H1 (cell line): ENCODE results near the gene LIPF. TPM values are rescaled to one million over a fixed set of nuclear protein-coding genes. Genes with fewer than 3 reads are reported as not detected.

Source experiments
- CTCF ChIA-PET: fragments of 300-600 bp; sonication (Branson Sonifier 250); formaldehyde crosslinking; loops from one replicate; lab custom pipeline; 2021; ENCODE audit not compliant: partially characterized antibody; lab: Charles Lee
- POLR2A ChIA-PET: fragments of 300-600 bp; sonication (Branson Sonifier 250); formaldehyde crosslinking; loops from one replicate; lab custom pipeline; 2021; ENCODE audit warnings: inconsistent platforms; ENCODE audit not compliant: partially characterized antibody; lab: Charles Lee
- DNase-seq, 2 experiments: peaks; one replicate each; pipeline versions ENCODE4 v3.0.0 to v3.0.0-alpha.2; 2010 to 2022; ENCODE audit warnings: low spot score in 2 of 2, low read depth in 1 of 2, mixed read lengths in 1 of 2
- FAIRE-seq: peaks from 2 replicates; lab custom pipeline; 2011; peaks lifted over from hg19 to GRCh38; lab: Jason Lieb, UNC
- H2AFZ ChIP-seq: 2 replicates; pipeline ENCODE4 v1.8.1; 2012; ENCODE audit warnings: low read length, inconsistent platforms
- H2AK5ac ChIP-seq: 2 replicates; pipeline ENCODE4 v1.6.1; 2013; ENCODE audit warnings: low read depth, low read length
- H2BK120ac ChIP-seq: replicated peaks from 2 replicates; pipeline ENCODE3; 2013; ENCODE audit warnings: low read depth, low read length, inconsistent platforms
- H2BK12ac ChIP-seq: 2 replicates; pipeline ENCODE4 v1.6.1; 2013; ENCODE audit warnings: low read depth, low read length
- H2BK15ac ChIP-seq: 2 replicates; pipeline ENCODE4 v1.6.1; 2013; ENCODE audit warnings: low read length
- H2BK20ac ChIP-seq: 2 replicates; pipeline ENCODE4 v1.6.1; 2013; ENCODE audit warnings: low read length
- H2BK5ac ChIP-seq: 2 replicates; pipeline ENCODE4 v1.6.1; 2013; ENCODE audit warnings: low read depth, low read length
- H3K14ac ChIP-seq: 2 replicates; pipeline ENCODE4 v1.6.1; 2013; ENCODE audit warnings: inconsistent platforms; ENCODE audit not compliant: insufficient read length
- H3K18ac ChIP-seq: 2 replicates; pipeline ENCODE4 v1.6.1; 2013; ENCODE audit warnings: low read length; ENCODE audit errors: extremely low read depth
- H3K23ac ChIP-seq: 2 replicates; pipeline ENCODE4 v1.6.1; 2013; ENCODE audit warnings: inconsistent platforms; ENCODE audit not compliant: insufficient read length
- H3K23me2 ChIP-seq: 2 replicates; pipeline ENCODE4 v1.6.1; 2013; ENCODE audit warnings: low read depth, low read length
- H3K27ac ChIP-seq: 2 replicates; pipeline ENCODE4 v1.6.1; 2011; ENCODE audit warnings: low read depth, low read length, inconsistent platforms
- H3K27me3 ChIP-seq, 4 experiments: replicated peaks in 1 of 4; 1 replicate in 1 of 4; 2 replicates in 3 of 4; pipeline versions ENCODE4 v1.6.1 to v1.8.1; 2011 to 2013; ENCODE audit warnings: low read length in 3 of 4, mild to moderate bottlenecking in 3 of 4, inconsistent platforms in 2 of 4, mixed read lengths in 2 of 4, moderate library complexity in 1 of 4; ENCODE audit not compliant: control insufficient read depth in 3 of 4, insufficient read depth in 3 of 4; ENCODE audit errors: extremely low read depth in 1 of 4
- H3K36me3 ChIP-seq, 4 experiments: 2 replicates each; pipeline versions ENCODE4 v1.6.1 to v1.8.1; 2011 to 2013; ENCODE audit warnings: mild to moderate bottlenecking in 4 of 4, low read length in 3 of 4, moderate library complexity in 2 of 4, control low read depth in 1 of 4, inconsistent platforms in 1 of 4; ENCODE audit not compliant: insufficient read depth in 4 of 4, control insufficient read depth in 2 of 4
- H3K4ac ChIP-seq: replicated peaks from 2 replicates; pipeline ENCODE3; 2013; ENCODE audit warnings: low read length, low read depth, mixed read lengths, inconsistent platforms; ENCODE audit not compliant: insufficient read length
- H3K4me1 ChIP-seq, 4 experiments: replicated peaks in 1 of 4; 1 replicate in 1 of 4; 2 replicates in 3 of 4; pipeline versions ENCODE4 v1.6.1 to v1.8.1; 2011 to 2013; ENCODE audit warnings: low read length in 3 of 4, inconsistent platforms in 2 of 4, mixed read lengths in 1 of 4; ENCODE audit not compliant: insufficient read depth in 4 of 4, control insufficient read depth in 3 of 4
- H3K4me2 ChIP-seq, 2 experiments: 2 replicates each; pipeline versions ENCODE4 v1.6.1 to v1.8.1; 2011 to 2013; ENCODE audit warnings: low read depth in 2 of 2, low read length in 2 of 2, control low read depth in 1 of 2, inconsistent platforms in 1 of 2, mild to moderate bottlenecking in 1 of 2; ENCODE audit not compliant: insufficient read depth in 1 of 2
- H3K4me3 ChIP-seq, 4 experiments: fragments of 200-600, 300-600 bp in 1 of 4; sonication (generic), shearing (Covaris generic), sonication (Bioruptor Twin) in 1 of 4; 2 replicates each; pipeline versions ENCODE4 v1.5.1 to v1.8.1; 2011 to 2016; ENCODE audit warnings: low read length in 4 of 4, low read depth in 3 of 4, control low read depth in 2 of 4, inconsistent platforms in 2 of 4, mild to moderate bottlenecking in 2 of 4, mixed read lengths in 1 of 4, moderate library complexity in 1 of 4; ENCODE audit not compliant: insufficient read depth in 2 of 4; ENCODE audit errors: extremely low read depth in 1 of 4
- H3K56ac ChIP-seq: replicated peaks from 2 replicates; pipeline ENCODE3; 2013; ENCODE audit warnings: low read depth, mild to moderate bottlenecking, mixed read lengths, low read length, inconsistent platforms; ENCODE audit not compliant: insufficient read length
- H3K79me1 ChIP-seq: 2 replicates; pipeline ENCODE4 v1.6.1; 2013; ENCODE audit warnings: low read depth, low read length, control low read depth
- H3K79me2 ChIP-seq, 2 experiments: 2 replicates each; pipeline versions ENCODE4 v1.6.1 to v1.8.1; 2012 to 2013; ENCODE audit warnings: low read length in 2 of 2, mild to moderate bottlenecking in 2 of 2, inconsistent platforms in 1 of 2; ENCODE audit not compliant: insufficient read depth in 2 of 2, control insufficient read depth in 1 of 2
- H3K9ac ChIP-seq, 4 experiments: replicated peaks in 1 of 4; 1 replicate in 1 of 4; 2 replicates in 3 of 4; pipeline versions ENCODE4 v1.6.1 to v1.8.1; 2011 to 2013; ENCODE audit warnings: low read depth in 3 of 4, low read length in 3 of 4, control low read depth in 2 of 4, mild to moderate bottlenecking in 2 of 4, moderate library complexity in 2 of 4, inconsistent platforms in 1 of 4; ENCODE audit errors: extremely low read depth in 1 of 4
- H3K9me3 ChIP-seq, 2 experiments: 2 replicates each; pipeline versions ENCODE4 v1.6.1 to v1.8.1; 2012 to 2013; ENCODE audit warnings: mild to moderate bottlenecking in 2 of 2, moderate library complexity in 2 of 2, control low read depth in 1 of 2, inconsistent platforms in 1 of 2, low read depth in 1 of 2, low read length in 1 of 2, mixed read lengths in 1 of 2; ENCODE audit not compliant: insufficient read depth in 2 of 2
- H4K20me1 ChIP-seq, 2 experiments: replicated peaks in 1 of 2; 2 replicates each; pipeline versions ENCODE3 to v1.8.1; 2011 to 2013; ENCODE audit warnings: inconsistent platforms in 2 of 2, low read length in 2 of 2, mild to moderate bottlenecking in 1 of 2; ENCODE audit not compliant: insufficient read depth in 2 of 2, control insufficient read depth in 1 of 2
- H4K5ac ChIP-seq: 2 replicates; pipeline ENCODE4 v1.6.1; 2013; ENCODE audit warnings: low read length, low read depth, mixed read lengths, inconsistent platforms; ENCODE audit not compliant: insufficient read length
- H4K8ac ChIP-seq: 2 replicates; pipeline ENCODE4 v1.8.0; 2013; ENCODE audit warnings: mild to moderate bottlenecking, moderate library complexity, low read length, inconsistent platforms; ENCODE audit not compliant: insufficient read depth; ENCODE audit errors: extremely low read depth
- H4K91ac ChIP-seq: replicated peaks from 2 replicates; pipeline ENCODE3; 2013; ENCODE audit warnings: low read length, mixed read lengths, inconsistent platforms; ENCODE audit not compliant: insufficient read length
- JUND ChIP-seq: IDR thresholded peaks from 2 replicates; pipeline ENCODE4 v1.6.1; 2011; ENCODE audit warnings: mild to moderate bottlenecking, improper control_type of control experiment, low read length
- PHF8 ChIP-seq: fragments of 200-600 bp; sonication (generic); conservative IDR thresholded peaks from 2 replicates; pipeline ENCODE4 v1.7.1; 2012; ENCODE audit warnings: low read depth, mild to moderate bottlenecking, inconsistent platforms, low read length, moderate library complexity
- SP1 ChIP-seq: IDR thresholded peaks from 2 replicates; pipeline ENCODE4 v1.6.1; 2011; ENCODE audit warnings: low read depth, low read length
- TEAD4 ChIP-seq: IDR thresholded peaks from 2 replicates; pipeline ENCODE4 v1.6.1; 2012; ENCODE audit warnings: low read depth, low read length, inconsistent platforms, mixed read lengths
- WGBS, 2 experiments: shearing (Covaris generic) in 1 of 2; methylation state at CpG; one replicate each; pipeline versions ENCODE4 v1.1.6 to v1.1.7; 2013 to 2015; ENCODE audit warnings: low lambda C conversion rate in 2 of 2, mixed read lengths in 2 of 2, inconsistent platforms in 1 of 2, low coverage in 1 of 2, missing lambda C conversion rate in 1 of 2; ENCODE audit not compliant: insufficient replicate concordance in 2 of 2, insufficient coverage in 1 of 2, insufficient read length in 1 of 2; ENCODE audit errors: extremely low coverage in 1 of 2, missing lambda C conversion rate in 1 of 2; 5-methylcytosine and 5-hydroxymethylcytosine counted together
- polyA plus RNA-seq, 7 experiments: library from polyadenylated mRNA; depleted of rRNA in 3 of 7; stranded (reverse) in 5 of 7; unstranded in 2 of 7; fragments of >200 nt in 5 of 7; fragments of 200-250 nt in 2 of 7; gene quantifications; 1 replicate in 5 of 7; 2 replicates in 1 of 7; 4 replicates in 1 of 7; pipeline versions ENCODE4 v1.2.1 to v1.2.3, GENCODE V29; 2011 to 2013; ENCODE audit warnings: missing spikeins in 2 of 7, mixed read lengths in 2 of 7
- total RNA-seq: library from RNA; stranded (reverse); fragmentation: NEBNext Ultra II Directional; extraction: Animal tissue kit (Norgen Biotek cat#: 25700); gene quantifications from 2 replicates; pipeline ENCODE4 v1.2.1, GENCODE V29; 2021
- TF ChIP-seq, protein P1 (sequence below): IDR thresholded peaks from 2 replicates; pipeline ENCODE4 v1.6.1; 2012; ENCODE audit warnings: inconsistent platforms
- TF ChIP-seq, protein P2 (sequence below), 3 experiments: IDR thresholded peaks; 1 replicate in 2 of 3; 2 replicates in 1 of 3; pipeline versions ENCODE4 v1.5.1 to v1.6.1; 2011; ENCODE audit warnings: low read length in 3 of 3, mild to moderate bottlenecking in 3 of 3, inconsistent platforms in 2 of 3, low read depth in 1 of 3, moderate library complexity in 1 of 3; ENCODE audit not compliant: insufficient read depth in 1 of 3; ENCODE audit errors: control extremely low read depth in 1 of 3
- TF ChIP-seq, protein P3 (sequence below): IDR thresholded peaks from 2 replicates; pipeline ENCODE4 v1.6.1; 2012; ENCODE audit warnings: low read length, inconsistent platforms

Gene LIPF
- total and polyA plus RNA-seq, 2 of the 8 experiments (the other 6 are each of a cell fraction or from before 2014, with no cell fraction given), result not detected

DNA sequence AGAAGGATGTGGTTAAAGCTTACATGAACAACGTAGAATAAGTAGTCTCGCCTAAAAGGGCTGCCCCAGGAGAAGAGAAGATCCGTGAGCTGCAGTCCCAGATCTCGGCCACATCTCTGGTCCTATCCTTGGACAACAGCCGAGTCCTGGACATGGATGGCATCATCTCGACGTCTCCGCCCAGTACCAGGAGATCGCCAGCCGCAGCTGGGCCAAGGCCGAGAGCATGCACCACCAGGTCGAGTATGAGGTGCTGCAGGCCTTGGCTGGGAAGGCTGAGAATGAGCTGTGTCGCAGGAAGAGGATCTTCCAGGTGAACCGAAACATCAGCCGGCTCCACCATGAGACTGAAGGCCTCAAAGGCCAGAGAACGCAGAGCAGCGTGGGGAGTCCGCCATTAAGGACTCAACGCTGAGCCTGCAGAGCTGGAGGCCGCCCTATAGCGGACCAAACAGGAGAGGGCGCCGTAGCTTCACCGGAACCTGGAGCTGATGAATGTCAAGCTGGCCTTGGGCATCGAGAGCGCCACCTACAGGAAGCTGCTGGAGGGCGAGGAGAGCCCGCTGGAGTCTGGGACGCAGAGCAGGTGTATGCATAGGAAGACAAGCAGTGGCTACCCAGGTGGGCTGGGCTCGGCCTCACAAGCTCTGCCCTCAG, 64.0 kb downstream of the LIPF start:
- Histone ChIP-seq H3K27ac (no peak overlapping the region), H3K9me3 (no peaks in the 10 kb centered on the region), H3K4me2 (peak overlapping the region in 1 of 2 experiments; percentile 18; a peak in 1 of 4 replicates), H2BK12ac (no peak overlapping the region), H3K79me2 (no peaks in the 10 kb centered on the region), H3K4me3 (no peak overlapping the region), H3K18ac (no peak overlapping the region), H4K5ac (no peak overlapping the region), H3K56ac (no peak overlapping the region), H2BK20ac (no peak overlapping the region), H4K91ac (no peak overlapping the region), H2AFZ (peak overlapping the region; percentile 98), H4K20me1 (no peaks in the 10 kb centered on the region), H2BK5ac (no peak overlapping the region), H2AK5ac (no peak overlapping the region), H3K79me1 (no peaks in the 10 kb centered on the region), H2BK15ac (no peak overlapping the region), H2BK120ac (no peak overlapping the region), H3K23ac (no peak overlapping the region), H3K23me2 (no peaks in the 10 kb centered on the region; the same call in 1 of the 2 replicates), H4K8ac (peak overlapping the region; percentile 76; the same call in 1 of the 2 replicates), H3K4ac (no peak overlapping the region), H3K36me3 (no peaks in the 10 kb centered on the region), H3K14ac (no peak overlapping the region), H3K9ac (peak overlapping the region in 1 of 4 experiments; percentile 1; a peak in 1 of 7 replicates), H3K27me3 (peaks cover 0 to 3% (median 0%) of the 10 kb centered on the region in 4 experiments; a peak in 2 of 7 replicates), H3K4me1 (peaks cover 0 to 6% (median 2%) of the 10 kb centered on the region in 4 experiments; a peak in 3 of 7 replicates)
- POLR2A ChIA-PET, result interaction anchor here (1.1 kb wide), 1 partner anchor 65 kb away, joined by 3 read pairs; no protein-coding TSS in a partner anchor
- CTCF ChIA-PET, result interaction anchor here (0.6 to 7.5 kb wide), 69 partner anchors 8 to 478 kb away, joined by 3 to 95 read pairs (median 5); partner anchors contain the start of genes LIPK, LIPM, LIPN and RNLS
- 50% methylated on average over 30 of the region's 30 CpGs; no CpG with 5 or more reads in 1 of the 2 experiments for WGBS, 2 experiments
- DNase-seq (peak; percentile 93 to 99), FAIRE-seq (peak; percentile 66)
- no peak for TF ChIP-seq PHF8
- TF ChIP-seq, protein P1, sequence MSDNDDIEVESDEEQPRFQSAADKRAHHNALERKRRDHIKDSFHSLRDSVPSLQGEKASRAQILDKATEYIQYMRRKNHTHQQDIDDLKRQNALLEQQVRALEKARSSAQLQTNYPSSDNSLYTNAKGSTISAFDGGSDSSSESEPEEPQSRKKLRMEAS, result peak; percentile 74
- 0 out of 2 replicates have a peak, but pooled peaks have one; percentile 37 for TF ChIP-seq TEAD4
- TF ChIP-seq SP1, result 0 out of 2 replicates have a peak, but pooled peaks have one; percentile 15
- TF ChIP-seq, protein P2, sequence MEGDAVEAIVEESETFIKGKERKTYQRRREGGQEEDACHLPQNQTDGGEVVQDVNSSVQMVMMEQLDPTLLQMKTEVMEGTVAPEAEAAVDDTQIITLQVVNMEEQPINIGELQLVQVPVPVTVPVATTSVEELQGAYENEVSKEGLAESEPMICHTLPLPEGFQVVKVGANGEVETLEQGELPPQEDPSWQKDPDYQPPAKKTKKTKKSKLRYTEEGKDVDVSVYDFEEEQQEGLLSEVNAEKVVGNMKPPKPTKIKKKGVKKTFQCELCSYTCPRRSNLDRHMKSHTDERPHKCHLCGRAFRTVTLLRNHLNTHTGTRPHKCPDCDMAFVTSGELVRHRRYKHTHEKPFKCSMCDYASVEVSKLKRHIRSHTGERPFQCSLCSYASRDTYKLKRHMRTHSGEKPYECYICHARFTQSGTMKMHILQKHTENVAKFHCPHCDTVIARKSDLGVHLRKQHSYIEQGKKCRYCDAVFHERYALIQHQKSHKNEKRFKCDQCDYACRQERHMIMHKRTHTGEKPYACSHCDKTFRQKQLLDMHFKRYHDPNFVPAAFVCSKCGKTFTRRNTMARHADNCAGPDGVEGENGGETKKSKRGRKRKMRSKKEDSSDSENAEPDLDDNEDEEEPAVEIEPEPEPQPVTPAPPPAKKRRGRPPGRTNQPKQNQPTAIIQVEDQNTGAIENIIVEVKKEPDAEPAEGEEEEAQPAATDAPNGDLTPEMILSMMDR (IDR thresholded peaks at IDR 0.05; ENCODE audit: control extremely low read depth in 1 of 3, insufficient read depth in 1 of 3, low read depth in 1 of 3, low read length in 3 of 3), result peak; percentile 99 to 100 (median 100)
- TF ChIP-seq, protein P3, sequence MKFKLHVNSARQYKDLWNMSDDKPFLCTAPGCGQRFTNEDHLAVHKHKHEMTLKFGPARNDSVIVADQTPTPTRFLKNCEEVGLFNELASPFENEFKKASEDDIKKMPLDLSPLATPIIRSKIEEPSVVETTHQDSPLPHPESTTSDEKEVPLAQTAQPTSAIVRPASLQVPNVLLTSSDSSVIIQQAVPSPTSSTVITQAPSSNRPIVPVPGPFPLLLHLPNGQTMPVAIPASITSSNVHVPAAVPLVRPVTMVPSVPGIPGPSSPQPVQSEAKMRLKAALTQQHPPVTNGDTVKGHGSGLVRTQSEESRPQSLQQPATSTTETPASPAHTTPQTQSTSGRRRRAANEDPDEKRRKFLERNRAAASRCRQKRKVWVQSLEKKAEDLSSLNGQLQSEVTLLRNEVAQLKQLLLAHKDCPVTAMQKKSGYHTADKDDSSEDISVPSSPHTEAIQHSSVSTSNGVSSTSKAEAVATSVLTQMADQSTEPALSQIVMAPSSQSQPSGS, result no peak
- 0 out of 2 replicates have a peak, but pooled peaks have one; percentile 43 for TF ChIP-seq JUND
